Parathyroid adenoma (tissue), 2 donors: Measurements from ENCODE around the gene CCDC68.

Source experiments
- H2AFZ ChIP-seq: fragments of 300-600 bp; sonication (generic); one replicate; pipeline ENCODE4 v1.7.0; 2017; ENCODE audit warnings: antibody characterized with exemption, mild to moderate bottlenecking
- H3K27ac ChIP-seq: fragments of 300-600 bp; sonication (generic); one replicate; pipeline ENCODE4 v1.7.0; 2017
- H3K27me3 ChIP-seq: fragments of 300-600 bp; sonication (generic); one replicate; pipeline ENCODE4 v1.7.0; 2017; ENCODE audit warnings: low read length; ENCODE audit not compliant: control insufficient read depth, insufficient read depth
- H3K36me3 ChIP-seq: fragments of 300-600 bp; sonication (generic); one replicate; pipeline ENCODE4 v1.7.0; 2017; ENCODE audit warnings: low read length; ENCODE audit not compliant: control insufficient read depth, insufficient read depth
- H3K4me1 ChIP-seq: fragments of 300-600 bp; sonication (generic); one replicate; pipeline ENCODE4 v1.7.0; 2017; ENCODE audit warnings: control low read depth
- H3K4me2 ChIP-seq: fragments of 300-600 bp; sonication (generic); one replicate; pipeline ENCODE4 v1.7.0; 2017; ENCODE audit warnings: low read length
- H3K4me3 ChIP-seq: fragments of 300-600 bp; sonication (generic); one replicate; pipeline ENCODE4 v1.7.0; 2017; ENCODE audit warnings: low read depth, low read length
- H3K79me2 ChIP-seq: fragments of 300-600 bp; sonication (generic); one replicate; pipeline ENCODE4 v1.7.0; 2017; ENCODE audit warnings: control low read depth
- H3K9ac ChIP-seq: fragments of 300-600 bp; sonication (generic); one replicate; pipeline ENCODE4 v1.7.0; 2017; ENCODE audit warnings: mild to moderate bottlenecking
- H3K9me3 ChIP-seq: fragments of 300-600 bp; sonication (generic); one replicate; pipeline ENCODE4 v1.7.0; 2017; ENCODE audit warnings: low read length; ENCODE audit not compliant: control insufficient read depth
- TF ChIP-seq, protein P1 (sequence below): fragments of 300-600 bp; sonication (generic); IDR thresholded peaks from one replicate; pipeline ENCODE4 v1.7.0; 2017; ENCODE audit warnings: antibody characterized with exemption, mild to moderate bottlenecking
- donor health status: primary hyperparathyroidism.

Gene CCDC68

DNA sequence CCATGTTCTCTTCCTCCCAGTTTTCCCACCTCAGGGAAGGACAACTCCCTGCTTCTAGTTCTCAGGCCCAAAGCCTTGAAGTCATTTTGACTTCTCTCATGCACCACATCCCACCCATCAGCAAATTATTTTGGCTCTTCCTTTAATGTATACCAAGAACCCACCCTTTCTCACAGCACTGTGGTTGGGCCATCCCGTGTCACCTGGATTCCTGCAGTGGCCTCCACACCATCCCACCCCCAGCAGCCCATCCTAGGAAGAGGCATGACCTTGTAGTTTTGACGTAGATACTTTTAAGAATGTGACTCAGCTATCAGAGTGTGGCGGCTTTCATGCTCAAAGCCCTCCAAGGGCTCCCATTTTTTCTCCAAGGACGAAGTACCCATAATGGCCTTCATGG, 25.6 kb upstream of the CCDC68 start:
- H2AFZ ChIP-seq = no peak overlapping the region
- no peak overlapping the region for H3K9ac ChIP-seq
- H3K36me3 ChIP-seq = no peaks in the 10 kb centered on the region
- H3K4me1 ChIP-seq = no peaks in the 10 kb centered on the region
- H3K4me3 ChIP-seq = no peak overlapping the region
- H3K27ac ChIP-seq = no peak overlapping the region
- H3K79me2 ChIP-seq = no peaks in the 10 kb centered on the region
- H3K27me3 ChIP-seq = no peaks in the 10 kb centered on the region
- H3K4me2 ChIP-seq = no peak overlapping the region
- TF ChIP-seq, protein P1, sequence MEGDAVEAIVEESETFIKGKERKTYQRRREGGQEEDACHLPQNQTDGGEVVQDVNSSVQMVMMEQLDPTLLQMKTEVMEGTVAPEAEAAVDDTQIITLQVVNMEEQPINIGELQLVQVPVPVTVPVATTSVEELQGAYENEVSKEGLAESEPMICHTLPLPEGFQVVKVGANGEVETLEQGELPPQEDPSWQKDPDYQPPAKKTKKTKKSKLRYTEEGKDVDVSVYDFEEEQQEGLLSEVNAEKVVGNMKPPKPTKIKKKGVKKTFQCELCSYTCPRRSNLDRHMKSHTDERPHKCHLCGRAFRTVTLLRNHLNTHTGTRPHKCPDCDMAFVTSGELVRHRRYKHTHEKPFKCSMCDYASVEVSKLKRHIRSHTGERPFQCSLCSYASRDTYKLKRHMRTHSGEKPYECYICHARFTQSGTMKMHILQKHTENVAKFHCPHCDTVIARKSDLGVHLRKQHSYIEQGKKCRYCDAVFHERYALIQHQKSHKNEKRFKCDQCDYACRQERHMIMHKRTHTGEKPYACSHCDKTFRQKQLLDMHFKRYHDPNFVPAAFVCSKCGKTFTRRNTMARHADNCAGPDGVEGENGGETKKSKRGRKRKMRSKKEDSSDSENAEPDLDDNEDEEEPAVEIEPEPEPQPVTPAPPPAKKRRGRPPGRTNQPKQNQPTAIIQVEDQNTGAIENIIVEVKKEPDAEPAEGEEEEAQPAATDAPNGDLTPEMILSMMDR = no peak
- no peaks in the 10 kb centered on the region for H3K9me3 ChIP-seq

DNA sequence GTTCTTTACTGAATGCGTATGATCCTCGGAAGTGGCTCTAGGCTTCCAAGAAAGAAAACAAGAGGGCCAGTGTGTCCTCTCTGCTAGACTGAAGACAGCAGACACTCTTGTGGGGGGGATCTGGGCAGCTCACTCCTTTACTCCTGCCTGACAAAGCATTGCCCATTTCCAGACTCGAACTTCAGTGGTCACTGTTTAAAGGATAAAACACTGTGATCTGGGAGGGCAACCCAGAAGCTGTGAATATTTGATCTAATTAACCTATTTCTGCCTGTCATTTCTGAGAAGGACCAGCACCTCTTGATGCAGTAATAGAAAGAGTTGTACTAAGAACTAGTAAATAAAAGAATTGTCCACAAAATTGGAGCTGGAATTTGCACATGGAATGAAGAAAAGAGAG, 24.5 kb upstream of the CCDC68 start:
- H2AFZ ChIP-seq = no peak overlapping the region
- H3K79me2 ChIP-seq = no peaks in the 10 kb centered on the region
- H3K27me3 ChIP-seq = no peaks in the 10 kb centered on the region
- H3K36me3 ChIP-seq = no peaks in the 10 kb centered on the region
- no peak overlapping the region for H3K4me3 ChIP-seq
- no peaks in the 10 kb centered on the region for H3K9me3 ChIP-seq
- no peak overlapping the region for H3K9ac ChIP-seq
- TF ChIP-seq, protein P1 = no peak
- H3K4me2 ChIP-seq = no peak overlapping the region
- no peaks in the 10 kb centered on the region for H3K4me1 ChIP-seq
- no peak overlapping the region for H3K27ac ChIP-seq

DNA sequence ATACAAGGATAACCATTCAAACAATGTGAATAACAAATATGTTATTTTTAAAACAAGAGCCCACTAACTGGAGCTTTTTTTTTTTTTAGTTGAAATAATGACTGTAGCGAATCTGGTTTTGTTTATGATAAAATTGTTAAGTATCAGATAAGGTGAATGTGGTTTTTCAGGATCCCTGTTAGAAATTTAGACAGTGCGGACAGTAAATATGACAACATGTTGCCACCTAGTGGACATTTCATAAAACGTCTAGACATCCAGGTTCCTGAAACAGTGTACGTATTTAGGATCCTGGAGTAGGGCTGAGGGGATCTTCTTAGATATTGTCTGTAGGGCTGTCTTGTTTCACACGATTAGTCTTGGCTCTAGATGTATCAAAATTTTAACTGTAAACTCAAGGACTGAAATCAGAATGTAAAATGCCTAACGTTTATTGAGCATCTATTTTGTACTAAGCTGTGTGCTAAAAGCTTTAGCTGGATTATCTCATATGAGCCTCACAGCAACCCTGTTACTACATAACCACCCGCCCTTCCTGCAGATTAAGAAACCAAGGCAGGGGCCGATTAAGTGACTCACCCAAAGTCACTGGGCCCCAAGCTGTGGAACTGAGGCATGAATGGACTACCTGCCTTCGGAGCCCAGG, 23.9 kb upstream of the CCDC68 start:
- H3K9me3 ChIP-seq = no peaks in the 10 kb centered on the region
- no peaks in the 10 kb centered on the region for H3K27me3 ChIP-seq
- TF ChIP-seq, protein P1 = peak; percentile 74
- H2AFZ ChIP-seq = no peak overlapping the region
- no peak overlapping the region for H3K4me3 ChIP-seq
- H3K4me2 ChIP-seq = no peak overlapping the region
- H3K27ac ChIP-seq = no peak overlapping the region
- H3K79me2 ChIP-seq = no peaks in the 10 kb centered on the region
- no peaks in the 10 kb centered on the region for H3K36me3 ChIP-seq
- H3K9ac ChIP-seq = no peak overlapping the region
- no peaks in the 10 kb centered on the region for H3K4me1 ChIP-seq

DNA sequence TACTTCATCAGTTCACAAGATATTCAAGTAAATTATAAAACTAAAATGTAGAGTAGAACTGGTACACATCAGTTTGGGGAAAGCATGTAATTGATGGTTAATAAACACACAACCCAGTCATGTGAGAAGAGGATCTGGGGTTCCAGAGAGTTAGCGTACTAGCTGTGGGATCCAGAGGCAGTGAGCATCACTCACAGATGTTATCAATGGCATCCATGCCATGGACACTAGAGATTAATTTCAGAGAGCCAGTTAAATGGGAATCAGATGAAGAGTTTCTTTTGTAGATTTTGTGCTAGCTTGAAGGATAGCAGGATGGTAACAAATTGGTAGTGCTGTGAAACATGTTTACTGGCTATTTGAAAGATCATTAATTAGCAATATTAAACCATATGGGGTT, 21.8 kb upstream of the CCDC68 start:
- TF ChIP-seq, protein P1 = no peak
- Histone ChIP-seq H3K9ac (no peak overlapping the region), H3K36me3 (no peaks in the 10 kb centered on the region), H3K4me2 (no peak overlapping the region), H3K9me3 (no peaks in the 10 kb centered on the region), H3K4me1 (no peaks in the 10 kb centered on the region), H3K4me3 (no peak overlapping the region), H3K27me3 (no peaks in the 10 kb centered on the region), H2AFZ (no peak overlapping the region), H3K27ac (no peak overlapping the region), H3K79me2 (no peaks in the 10 kb centered on the region)

DNA sequence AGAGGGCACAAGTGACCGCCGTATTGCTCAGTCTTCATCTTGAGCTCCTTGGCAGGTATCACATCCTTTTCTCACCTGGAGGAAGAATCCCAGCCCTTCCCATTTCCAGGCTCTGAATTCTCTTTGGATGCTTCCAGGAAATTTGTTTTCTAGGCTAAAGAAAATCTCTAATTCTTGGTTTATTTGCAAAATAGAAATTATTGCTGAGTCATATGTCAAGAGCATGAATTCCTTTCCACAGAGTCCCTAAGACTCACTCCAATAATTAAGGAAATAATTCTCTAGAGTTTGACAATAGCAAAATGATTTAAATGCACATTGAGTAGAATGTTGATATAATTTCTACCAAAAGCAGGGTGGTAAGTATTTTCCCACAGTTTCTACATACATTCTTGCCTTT, 16.3 kb upstream of the CCDC68 start:
- Histone ChIP-seq H3K27ac (no peak overlapping the region), H3K9ac (no peak overlapping the region), H2AFZ (no peak overlapping the region), H3K27me3 (no peaks in the 10 kb centered on the region), H3K36me3 (no peaks in the 10 kb centered on the region), H3K4me1 (no peaks in the 10 kb centered on the region), H3K9me3 (no peaks in the 10 kb centered on the region), H3K4me3 (no peak overlapping the region), H3K4me2 (no peak overlapping the region), H3K79me2 (no peaks in the 10 kb centered on the region)
- TF ChIP-seq, protein P1 = no peak
